HG03103 (cell line): ENCODE results near the gene CDKL1.

Experiments used
- ATAC-seq: cut with Tn5 transposase; IDR thresholded peaks from one replicate; pipeline ENCODE4 v1.9.1; 2021; ENCODE audit warnings: low read depth; ENCODE audit not compliant: unreplicated experiment

Gene CDKL1

DNA sequence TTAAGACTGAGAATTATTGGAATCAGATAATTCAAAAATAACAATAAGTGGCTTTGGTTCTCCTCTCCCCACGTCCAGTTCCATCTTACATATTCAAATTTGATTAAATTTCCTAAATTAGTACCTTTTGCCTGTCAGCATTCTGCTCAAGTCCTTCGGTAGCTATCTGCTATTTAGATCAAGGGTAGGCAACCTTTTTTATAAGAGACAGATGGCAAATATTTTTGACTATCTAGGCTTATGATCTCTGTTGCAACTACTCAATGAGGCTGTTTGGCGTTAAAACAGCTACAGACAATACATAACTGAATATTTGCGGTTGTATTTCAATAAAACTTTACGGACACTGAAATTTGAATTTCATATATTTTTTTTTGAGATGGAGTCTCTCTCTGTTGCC, 106.4 kb downstream of the CDKL1 start:
- no peak for ATAC-seq

DNA sequence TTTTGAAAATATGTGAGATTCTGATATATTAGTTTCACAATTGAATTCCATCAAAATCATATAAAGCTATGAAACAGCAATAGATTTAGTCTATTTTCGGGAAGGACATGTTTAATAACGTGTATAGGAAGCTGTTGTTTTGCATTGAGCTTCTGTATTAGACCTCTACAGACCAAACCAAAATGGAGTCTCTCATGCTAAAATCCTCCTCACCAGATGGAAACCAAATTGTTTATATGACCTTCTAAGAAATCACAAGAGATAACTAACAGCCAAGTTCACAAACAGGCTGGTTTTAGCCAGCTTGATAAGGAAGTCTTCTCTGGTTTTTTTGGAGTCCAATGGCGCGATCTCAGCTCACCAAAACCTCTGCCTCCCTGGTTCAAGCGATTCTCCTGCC, 108.5 kb downstream of the CDKL1 start:
- ATAC-seq, result no peak

DNA sequence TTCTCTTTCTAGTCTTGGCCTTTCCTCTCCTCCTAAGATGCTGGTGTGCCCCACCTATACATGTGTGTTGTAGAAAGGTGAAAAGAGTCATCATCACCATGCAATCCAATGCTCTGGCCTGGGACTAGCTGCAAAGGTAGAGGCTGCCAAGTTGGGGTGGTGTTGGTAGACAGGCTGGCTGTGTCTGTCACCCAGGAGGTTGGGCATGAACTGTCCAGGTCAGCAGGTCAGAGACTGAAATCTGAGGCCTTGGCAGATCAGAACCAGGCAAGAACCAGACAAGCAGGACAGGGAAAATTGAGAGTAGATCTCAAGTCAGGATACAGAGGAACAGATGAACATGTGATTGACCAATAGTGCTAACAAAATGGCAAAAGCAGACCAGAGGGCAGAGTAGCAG, 110.8 kb downstream of the CDKL1 start:
- no peak for ATAC-seq
